ENCODE data around the gene MOB1A.

DNA sequence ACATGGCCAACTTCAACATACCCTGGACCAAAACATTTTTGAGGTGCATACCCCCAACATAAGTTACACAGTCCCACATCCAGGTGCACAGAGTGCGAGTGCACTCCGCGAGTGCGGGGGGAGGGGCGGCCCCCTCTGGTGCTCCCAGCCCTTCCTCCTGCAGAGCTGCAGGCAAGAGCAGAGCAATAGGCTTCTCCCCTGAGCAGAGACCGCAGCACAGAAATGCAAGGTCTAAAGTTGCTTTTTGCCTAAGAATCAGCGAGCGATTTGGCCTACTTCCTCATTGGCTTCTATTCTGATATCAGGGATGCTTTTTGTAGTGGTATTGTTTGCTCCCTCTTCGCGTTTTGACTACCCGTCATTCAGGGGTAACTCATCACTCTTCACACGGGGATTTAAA, 71.6 kb downstream of the MOB1A start:
- no peak for TF ChIP-seq TAF1 (IDR thresholded peaks at IDR 0.05; ENCODE audit: borderline replicate concordance, low read depth, low read length)
- TF ChIP-seq POLR2A (IDR thresholded peaks at IDR 0.05; ENCODE audit: low read depth, low read length) = peak; percentile 37; the same call in 1 of the 2 replicates
- peak; percentile 75 for TF ChIP-seq POLR2AphosphoS5 (IDR thresholded peaks at IDR 0.05; ENCODE audit: low read depth, low read length)

Measured in GM12892 (cell line).